Measurements from ENCODE around the gene MMS19. TPM values are rescaled to one million over a fixed set of nuclear protein-coding genes. Genes with fewer than 3 reads are reported as not detected.

Gene MMS19
- total and polyA plus RNA-seq, 11 donors, result 30.2 to 63.5 (median 48.1) TPM

GRCh38 chr10:97520978-97521761 lies 22.9 kb upstream of the MMS19 start:
- Histone ChIP-seq H3K4me3 (no peak overlapping the region), H3K36me3 (no peaks in the 10 kb centered on the region), H3K27me3 (no peaks in the 10 kb centered on the region), H3K4me1 (peaks cover 6 to 87% (median 47%) of the 10 kb centered on the region in 12 donors), H3K27ac (peak overlapping the region in 4 of 12 donors; percentile 22 to 49 (median 37)), H3K9me3 (no peaks in the 10 kb centered on the region)
- WGBS, 4 donors, result 76 to 90% (median 86%) methylated on average over 7 to 11 of the region's 11 CpGs
- DNase-seq (no peak), ATAC-seq (peak in 2 of 4 donors; percentile 9 to 40)
- TF ChIP-seq CTCF (IDR thresholded peaks at IDR 0.05) (peak in 4 of 12 donors; percentile 8 to 34 (median 27)), POLR2A (IDR thresholded peaks at IDR 0.05) (no peak)
- intact Hi-C loops (cut with DNase I), result loop anchor here in 2 of 10 donors (1.0 to 5.0 kb wide), 2 partner anchors 26 to 59 kb away; no protein-coding TSS in a partner anchor

- no peak for TF ChIP-seq CTCF (IDR thresholded peaks at IDR 0.05)
- TF ChIP-seq POLR2A (IDR thresholded peaks at IDR 0.05), result no peak
- Histone ChIP-seq H3K9me3 (no peaks in the 10 kb centered on the region), H3K27me3 (no peaks in the 10 kb centered on the region), H3K4me1 (peaks cover 6 to 90% (median 53%) of the 10 kb centered on the region in 12 donors), H3K4me3 (no peak overlapping the region), H3K27ac (peak overlapping the region in 3 of 12 donors; percentile 35 to 49 (median 49)), H3K36me3 (no peaks in the 10 kb centered on the region)
- intact Hi-C loops (cut with DNase I), result loop anchor here in 2 of 10 donors (1.0 to 5.0 kb wide), 2 partner anchors 27 to 58 kb away; no protein-coding TSS in a partner anchor
- no peak for ATAC-seq
- no peak for DNase-seq
- 70 to 97% (median 83%) methylated on average over 5 of the region's 5 CpGs for WGBS, 4 donors
These were observed 22.3 kb upstream of the MMS19 start for GRCh38 chr10:97520520-97520919.

- no peaks in the 10 kb centered on the region for H3K27me3 ChIP-seq
- peaks cover 3 to 94% (median 57%) of the 10 kb centered on the region in 12 donors for H3K4me1 ChIP-seq
- no peaks in the 10 kb centered on the region for H3K9me3 ChIP-seq
- ATAC-seq, result peak in 1 of 4 donors; percentile 21
- 11 to 45% (median 32%) methylated on average over 2 of the region's 2 CpGs for WGBS, 4 donors
- intact Hi-C loops (cut with DNase I), result no loop called here
- TF ChIP-seq CTCF (IDR thresholded peaks at IDR 0.05), result no peak
- TF ChIP-seq POLR2A (IDR thresholded peaks at IDR 0.05), result no peak
- no peaks in the 10 kb centered on the region for H3K36me3 ChIP-seq
- DNase-seq, result no peak
- H3K4me3 ChIP-seq, result no peak overlapping the region
- H3K27ac ChIP-seq, result peak overlapping the region in 9 of 12 donors; percentile 28 to 69 (median 50)
These were observed 21.1 kb upstream of the MMS19 start for GRCh38 chr10:97519342-97519741.

- 9 to 26% (median 16%) methylated on average over 10 of the region's 10 CpGs for WGBS, 4 donors
- Histone ChIP-seq H3K27me3 (no peaks in the 10 kb centered on the region), H3K4me3 (no peak overlapping the region), H3K4me1 (peaks cover 3 to 95% (median 61%) of the 10 kb centered on the region in 12 donors), H3K9me3 (no peaks in the 10 kb centered on the region), H3K27ac (peak overlapping the region; percentile 9 to 69 (median 50)), H3K36me3 (no peaks in the 10 kb centered on the region)
- intact Hi-C loops (cut with DNase I), result no loop called here
- DNase-seq (no peak), ATAC-seq (peak in 3 of 4 donors; percentile 29 to 64 (median 41))
- no peak for TF ChIP-seq POLR2A (IDR thresholded peaks at IDR 0.05)
- TF ChIP-seq CTCF (IDR thresholded peaks at IDR 0.05), result no peak
These were observed 20.2 kb upstream of the MMS19 start for GRCh38 chr10:97518301-97519043.

All from heart left ventricle (tissue), 16 donors.